ENCODE results near the gene GABRA5. TPM values are rescaled to one million over a fixed set of nuclear protein-coding genes. Genes with fewer than 3 reads are reported as not detected.

The GABRA5 gene
- not detected in 2 replicates for total RNA-seq

DNA sequence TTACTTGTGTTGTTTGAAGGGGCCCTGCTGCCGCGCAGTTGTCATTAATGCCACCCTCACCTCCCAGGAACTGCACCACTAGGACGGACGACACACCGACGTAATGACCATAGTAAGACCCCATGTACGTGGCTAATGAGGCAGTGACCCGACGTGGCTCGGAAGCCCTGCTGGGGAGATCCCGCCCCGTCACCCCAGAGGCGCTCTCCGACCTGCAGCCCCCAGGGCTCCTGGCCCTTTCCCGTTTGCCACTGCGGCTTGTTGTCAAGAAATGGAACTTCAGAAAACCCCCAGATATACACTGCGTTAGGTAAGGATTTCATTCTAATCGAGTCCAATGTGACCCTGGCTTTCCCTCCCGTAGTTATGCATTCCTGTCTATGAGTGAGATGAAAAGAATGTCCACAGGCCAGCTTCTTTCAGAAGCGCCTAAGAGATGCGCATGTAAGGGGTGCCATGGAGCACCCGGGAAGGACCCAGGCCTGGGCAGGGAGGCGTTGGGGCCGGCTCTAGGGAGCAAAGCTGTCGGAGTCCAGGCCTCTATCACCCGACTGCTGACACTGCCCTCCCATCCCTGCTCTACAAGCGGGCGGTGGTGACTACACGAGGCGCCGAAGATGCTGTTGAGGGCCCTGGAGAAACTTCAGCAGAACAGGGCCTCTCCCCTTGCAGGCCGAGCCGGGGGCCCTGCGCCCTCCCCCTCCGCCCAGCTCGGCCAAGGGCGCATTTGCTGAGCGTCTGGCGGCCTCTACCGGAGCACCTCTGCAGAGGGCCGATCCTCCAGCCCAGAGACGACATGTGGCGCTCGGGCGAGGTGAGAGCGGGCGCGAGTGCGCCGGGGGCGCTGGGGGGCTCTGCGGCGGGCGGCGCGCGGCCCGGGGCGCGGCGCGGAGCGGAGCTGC lies at the start of gene GABRA5:
Gene GABRA5, plus strand, starts transcription at position 765 of the 902 bp plus-strand sequence. CDS start 2,187 bp downstream, outside the sequence.

DNA sequence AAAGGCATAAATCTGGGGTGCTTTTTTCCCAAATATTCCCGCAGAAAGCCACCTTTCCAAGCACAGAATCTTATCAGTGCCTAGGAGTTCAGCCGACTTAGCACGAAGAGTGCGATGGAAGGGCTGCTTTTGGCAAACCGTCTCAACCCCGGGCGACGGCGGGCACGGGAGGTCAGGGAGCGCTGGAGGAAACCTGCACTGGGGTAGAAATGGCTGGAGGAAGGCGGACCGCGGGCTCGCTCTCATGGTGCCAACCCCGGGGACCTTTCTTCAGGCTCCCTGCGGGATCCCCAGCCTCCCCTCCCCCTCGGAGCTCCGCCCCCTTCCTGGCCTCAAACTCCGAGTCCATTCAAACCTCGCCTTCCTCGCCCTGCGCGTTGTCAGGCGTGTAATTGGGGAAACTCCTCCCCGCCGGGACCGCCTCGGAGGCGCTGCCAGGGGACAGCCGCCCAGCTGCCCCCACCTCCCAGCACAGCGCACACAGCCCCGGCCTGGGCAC lies 103.9 kb downstream of the GABRA5 start, which contains the start of gene GABRG3:
Gene GABRG3, plus strand, starts transcription at position 470 of the 499 bp plus-strand sequence.

Other genes starting within 250 kb of the GABRA5 start
- 0.32 and 0.61 TPM in 2 replicates for gene GABRB3, start 94.0 kb upstream of the GABRA5 start, total RNA-seq
- not detected in 2 replicates for gene GABRG3, start 104.1 kb downstream of the GABRA5 start, total RNA-seq

Data from epithelial cell of umbilical artery (primary cell).